ENCODE data around the gene RNF4.
A peak's percentile ranks its signal among the peaks of the same experiment; 100 is the strongest.
"Not testable (repeated sequence)": the region's sequence is repeated elsewhere in the genome, so short reads cannot be mapped to it uniquely, and the experiment has no call there.

RNF4 gene

DNA sequence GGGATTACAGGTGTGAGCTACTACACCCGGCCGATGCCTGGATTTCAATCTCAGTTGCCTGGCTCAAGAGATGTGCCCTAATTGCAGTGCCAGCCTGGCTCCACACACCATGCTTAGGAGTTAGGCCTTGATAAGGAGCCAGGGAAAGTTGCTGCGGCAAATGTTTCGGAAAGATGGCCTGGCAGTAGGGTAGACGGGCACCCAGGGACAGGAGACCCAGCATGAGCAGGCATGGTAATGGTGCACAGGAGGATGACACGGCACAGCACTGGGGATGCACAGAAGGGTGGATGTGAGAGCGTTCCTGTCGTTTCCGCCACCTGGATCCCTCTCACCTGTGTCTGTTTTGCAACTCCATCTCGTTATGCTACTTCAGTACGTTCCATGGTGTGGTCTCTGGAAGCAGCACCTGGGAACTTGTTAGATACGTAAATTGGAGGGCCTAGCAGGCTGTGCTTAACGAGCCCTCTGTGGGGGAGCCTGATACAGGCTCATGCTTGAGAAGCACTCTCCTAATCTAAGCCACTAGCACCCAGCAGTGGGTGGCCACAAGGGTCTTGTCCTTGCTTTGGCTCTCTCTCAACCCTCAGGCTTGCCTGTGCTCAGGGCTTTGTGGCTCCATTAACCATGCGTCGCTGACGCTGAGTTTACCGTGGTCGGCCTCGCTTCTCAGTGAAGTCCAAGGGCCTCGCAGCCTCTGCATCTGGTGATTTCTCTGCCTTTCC, 20.3 kb downstream of the RNF4 start:
- no peak for DNase-seq

DNA sequence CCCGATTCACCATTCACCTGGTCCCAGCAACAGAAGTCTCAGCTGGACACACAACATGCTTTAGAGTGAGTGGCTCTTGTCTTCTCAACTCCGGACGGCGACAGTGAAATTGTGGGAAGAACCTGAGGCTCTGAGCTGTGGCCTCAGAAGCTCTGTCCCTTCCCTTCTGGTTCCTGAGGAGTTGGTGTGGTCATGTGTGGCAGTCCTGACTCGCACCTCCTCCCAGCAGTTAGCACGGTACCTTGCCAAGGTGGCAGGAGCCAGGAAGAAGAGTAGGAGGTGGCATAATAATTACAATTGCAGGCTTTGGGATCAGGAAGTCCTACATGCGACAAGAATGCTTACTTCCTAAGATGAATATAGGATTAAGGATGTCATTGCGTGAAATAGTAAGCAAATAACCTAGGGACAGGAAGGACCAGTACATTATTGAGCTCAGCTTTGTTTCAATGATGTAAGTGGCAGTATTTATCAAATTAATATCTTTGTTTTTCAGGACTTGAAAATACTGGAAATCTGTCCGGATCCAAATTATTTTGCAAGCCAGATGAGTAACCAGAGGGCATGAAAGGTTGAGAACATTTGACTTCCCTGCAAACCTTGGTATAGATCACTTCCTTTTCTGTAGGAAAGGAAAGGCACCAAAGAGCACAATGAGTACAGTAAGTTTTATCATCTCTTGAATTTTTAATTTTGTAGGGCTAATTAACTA, 21.1 kb downstream of the RNF4 start:
- no peak for DNase-seq

DNA sequence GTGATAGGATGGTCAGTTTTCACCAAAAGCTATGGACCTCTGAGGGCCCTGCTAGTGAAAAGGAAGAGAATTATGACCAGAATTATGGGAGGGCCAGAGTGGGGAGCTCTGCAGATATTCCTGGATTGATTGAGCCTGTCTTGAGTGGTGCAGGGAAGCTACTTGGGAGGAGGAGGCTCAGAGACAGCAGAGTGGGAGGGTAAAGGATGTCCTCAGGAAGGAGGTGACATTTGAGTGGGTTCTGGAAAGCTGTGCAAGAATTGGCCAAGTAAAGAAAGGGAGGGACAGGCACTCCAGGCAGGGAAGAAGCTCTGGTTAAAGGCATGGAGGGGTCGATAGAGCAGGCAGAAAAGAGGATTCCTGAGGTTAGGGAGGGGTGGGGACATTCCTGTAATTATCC, 24.1 kb downstream of the RNF4 start:
- DNase-seq: no peak

DNA sequence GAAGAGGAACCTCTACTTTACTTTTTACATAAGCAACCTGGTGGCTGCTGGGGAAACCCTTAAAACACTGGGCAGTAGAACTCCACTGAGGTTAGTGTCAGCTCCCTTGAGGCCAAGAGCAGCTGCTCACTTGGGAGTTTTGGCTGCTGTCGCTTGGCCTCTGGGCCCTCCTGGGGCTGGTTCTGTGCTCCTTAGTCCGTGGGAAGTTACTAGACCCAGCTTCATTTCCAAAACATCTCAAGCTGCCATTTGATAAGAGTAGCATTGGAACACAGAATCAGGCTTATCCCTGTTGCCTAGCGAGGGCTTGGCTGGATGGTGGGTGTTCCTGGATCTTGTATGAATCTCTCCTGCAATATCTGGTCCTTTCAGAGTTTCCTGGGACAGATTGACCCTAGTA, 26.1 kb downstream of the RNF4 start:
- no peak for DNase-seq

DNA sequence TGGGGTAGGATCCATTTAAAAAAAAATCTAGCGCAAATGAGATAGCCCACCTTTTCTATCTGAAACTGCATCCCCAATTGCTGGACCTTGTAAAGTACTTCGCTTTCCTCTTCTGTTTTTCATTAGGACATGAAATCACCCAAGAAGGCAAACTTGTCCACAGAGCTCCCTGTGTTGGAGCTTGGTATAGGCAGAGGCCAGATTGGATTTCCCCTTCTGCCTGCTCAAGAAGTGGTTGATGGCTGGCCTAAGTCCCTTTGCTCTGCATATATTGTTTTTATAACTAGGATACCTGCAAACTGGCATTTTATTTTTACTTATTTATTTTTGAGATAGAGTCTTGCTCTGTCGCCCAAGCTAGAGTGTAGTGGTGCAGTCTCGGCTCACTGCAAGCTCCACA, 28.4 kb downstream of the RNF4 start:
- DNase-seq: no peak

DNA sequence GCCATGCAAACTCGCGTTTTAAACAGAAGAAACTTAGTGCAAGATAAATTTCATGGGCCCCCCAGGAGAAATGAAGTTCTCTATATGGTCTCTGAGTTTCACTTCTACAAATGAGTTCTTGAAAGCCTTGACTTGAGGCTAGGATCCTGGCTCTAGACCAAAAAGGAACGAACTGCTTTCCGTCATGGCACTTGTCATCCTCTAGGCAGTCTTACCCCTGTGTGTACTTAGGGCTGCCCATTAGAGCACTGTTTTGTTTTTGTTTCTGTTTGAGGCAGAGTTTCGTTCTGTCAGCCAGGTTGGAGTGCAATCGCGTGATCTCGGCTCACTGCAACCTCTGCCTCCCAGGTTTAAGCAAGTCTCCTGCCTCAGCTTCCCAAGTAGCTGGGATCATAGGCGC, 29.0 kb downstream of the RNF4 start:
- no peak for DNase-seq

DNA sequence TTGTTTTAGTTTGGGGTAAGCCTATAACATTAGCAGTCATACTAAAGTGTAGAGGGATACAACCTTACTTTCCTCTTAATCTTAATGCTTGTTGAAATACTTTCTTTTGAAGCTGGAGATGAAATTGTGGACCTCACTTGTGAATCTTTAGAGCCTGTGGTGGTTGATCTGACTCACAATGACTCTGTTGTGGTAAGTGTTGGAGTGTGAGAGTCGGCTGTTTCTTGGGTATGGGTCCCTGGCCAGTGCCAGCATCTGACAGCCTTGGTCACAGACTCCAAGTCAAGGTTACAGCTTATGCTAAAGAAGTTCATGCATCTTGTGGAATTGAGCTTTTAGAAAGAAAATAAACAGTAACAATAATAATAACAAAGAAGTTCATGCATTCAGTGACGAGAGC, 31.6 kb downstream of the RNF4 start:
- DNase-seq: no peak

DNA sequence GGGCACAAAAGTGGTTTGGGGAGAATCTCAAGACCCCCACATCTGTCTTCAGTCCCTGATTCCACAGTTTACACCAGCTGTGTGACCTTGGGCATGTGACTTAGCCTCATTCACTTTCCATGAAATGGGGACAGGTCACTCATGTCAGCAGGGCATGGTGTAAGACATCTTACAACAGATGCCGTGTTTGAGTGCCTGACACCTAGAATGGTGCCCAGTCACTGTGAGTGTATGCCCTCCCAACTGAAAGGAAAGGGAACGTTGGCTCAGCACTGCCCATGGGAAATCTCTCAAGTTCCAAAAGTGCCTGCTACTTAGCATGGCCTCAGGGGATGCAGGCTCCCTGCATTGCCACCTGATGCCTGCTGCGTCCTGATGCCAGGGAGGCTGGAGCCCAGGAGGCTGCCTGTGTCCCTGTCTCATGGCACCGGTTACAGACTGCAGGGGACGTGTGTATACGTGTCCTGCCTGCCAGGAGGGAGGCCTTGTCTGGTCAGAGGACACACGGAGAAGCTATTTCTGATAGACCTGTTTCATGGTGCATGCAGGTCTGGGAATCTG, 32.2 kb downstream of the RNF4 start:
- no peak for DNase-seq

DNA sequence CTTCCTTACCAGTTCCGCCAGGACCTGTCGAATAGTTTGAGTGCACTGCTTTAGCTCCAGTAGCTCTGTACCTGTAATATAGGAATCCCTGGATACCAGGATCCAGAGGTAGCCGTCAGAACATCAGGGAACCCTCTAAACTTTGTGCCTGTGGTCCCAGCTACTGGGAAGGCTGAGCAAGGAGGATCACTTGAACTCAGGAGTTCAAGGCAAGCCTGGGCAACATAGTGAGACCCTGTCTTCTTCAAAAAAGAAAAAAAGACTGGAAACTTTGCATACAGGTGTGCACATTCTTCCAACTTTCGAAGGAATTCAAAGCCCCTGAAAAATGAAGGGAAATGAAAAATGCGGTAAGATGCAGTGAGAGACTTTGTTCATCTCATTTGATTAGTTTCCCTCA, 34.9 kb downstream of the RNF4 start:
- no peak for DNase-seq

DNA sequence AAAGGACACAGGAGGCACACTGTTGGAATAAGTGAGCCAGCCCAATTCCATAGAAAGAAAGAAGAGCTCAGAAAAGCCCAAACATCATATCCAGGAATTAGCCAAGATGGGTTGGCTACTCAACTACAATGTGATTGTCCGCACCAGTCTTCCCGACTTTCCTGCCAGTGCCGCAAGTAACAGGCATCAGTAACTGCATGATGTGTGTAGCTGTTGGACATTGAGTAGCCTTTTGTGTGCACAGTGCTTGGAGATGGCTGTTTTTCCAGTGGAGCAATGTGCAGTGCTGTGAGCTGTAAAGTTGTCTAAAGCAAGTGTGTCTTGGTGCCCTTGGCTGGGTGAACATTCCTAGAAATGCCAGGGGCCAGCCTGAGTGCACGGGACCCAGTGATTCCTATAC, 38.4 kb downstream of the RNF4 start:
- DNase-seq: no peak

DNA sequence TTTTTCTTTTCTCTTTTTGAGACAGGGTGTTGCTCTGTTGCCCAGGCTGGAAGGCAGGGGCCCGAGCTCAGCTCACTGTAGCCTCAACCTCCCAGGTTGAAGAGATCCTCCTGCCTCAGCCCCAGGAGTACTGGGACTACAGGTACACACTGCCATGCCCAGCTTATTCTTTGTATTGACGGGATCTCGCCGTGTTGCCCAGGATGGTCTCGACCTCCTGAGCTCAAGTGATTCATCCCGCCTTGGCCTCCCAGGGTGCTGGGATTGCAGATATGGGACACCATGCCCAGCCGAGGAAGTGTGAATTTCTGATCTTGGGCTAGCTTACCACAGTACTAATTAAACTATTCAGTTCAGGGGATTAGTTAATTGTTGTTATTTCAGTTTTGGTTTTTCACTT, 38.9 kb downstream of the RNF4 start:
- no peak for DNase-seq

DNA sequence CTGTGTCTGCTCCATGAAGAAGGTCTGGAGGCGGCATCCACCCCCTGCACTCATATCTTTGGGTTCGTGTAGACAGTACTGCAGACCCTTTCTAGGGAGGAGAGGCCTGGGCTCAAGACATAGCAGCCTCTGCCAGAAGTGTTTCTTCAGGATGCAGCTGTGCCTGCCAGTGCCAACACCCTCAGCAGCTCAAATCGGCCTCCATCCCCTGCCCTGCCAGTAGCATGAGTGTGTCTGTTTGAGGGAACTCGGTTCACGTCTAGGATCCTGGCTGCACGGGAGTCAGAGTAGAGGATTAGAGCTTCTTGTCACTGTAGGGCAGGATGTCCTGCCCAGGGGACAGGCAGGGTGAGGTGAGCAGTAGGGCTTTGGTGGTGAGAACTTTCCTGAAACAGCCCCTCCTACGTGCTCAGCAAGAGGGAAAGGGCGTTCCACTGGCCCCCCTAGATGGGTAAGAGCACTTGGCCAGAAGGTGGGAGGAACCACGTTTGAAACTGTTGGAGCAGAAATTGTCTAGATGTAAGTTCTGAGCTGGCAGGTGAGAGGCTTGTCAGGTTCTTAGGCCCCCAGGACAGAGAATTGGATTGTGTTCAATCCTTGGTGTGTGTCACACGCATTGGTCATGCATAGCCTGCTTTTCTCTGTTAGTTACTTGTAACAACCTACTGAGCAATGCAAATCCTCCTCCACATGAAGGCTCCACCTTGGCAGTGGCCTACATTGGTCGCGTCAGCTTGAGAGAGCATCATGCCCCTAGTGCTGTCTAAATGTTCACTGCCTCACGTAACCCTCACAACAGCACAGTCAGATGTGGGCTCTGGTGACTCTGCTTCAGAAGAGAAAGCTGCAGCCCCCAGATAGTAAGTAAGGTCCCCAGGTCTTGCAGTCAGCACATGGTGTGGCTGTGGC, 41.7 kb downstream of the RNF4 start:
- no peak for DNase-seq

DNA sequence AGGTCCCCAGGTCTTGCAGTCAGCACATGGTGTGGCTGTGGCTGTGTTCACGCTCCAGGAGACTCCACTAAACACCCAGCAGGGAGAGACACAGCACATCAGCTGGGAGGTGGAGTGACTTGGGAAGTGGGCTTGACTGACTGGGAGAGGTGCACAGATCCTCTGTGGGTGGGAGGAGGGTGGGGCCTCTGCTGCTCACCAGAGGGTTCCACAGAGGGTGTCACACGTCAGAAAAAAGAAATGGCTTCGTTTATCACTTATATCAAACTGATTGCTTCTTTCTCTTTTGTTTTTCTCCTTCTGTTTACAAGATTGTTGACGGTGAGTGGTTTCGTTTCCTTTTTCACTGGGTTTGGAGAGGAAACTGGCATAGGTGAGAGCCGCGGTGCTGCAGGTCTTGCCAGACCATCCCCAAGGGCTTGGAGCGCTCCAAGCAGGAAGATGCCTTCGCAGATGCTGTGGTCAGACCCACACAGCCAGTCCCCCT, 42.8 kb downstream of the RNF4 start:
- DNase-seq: no peak

DNA sequence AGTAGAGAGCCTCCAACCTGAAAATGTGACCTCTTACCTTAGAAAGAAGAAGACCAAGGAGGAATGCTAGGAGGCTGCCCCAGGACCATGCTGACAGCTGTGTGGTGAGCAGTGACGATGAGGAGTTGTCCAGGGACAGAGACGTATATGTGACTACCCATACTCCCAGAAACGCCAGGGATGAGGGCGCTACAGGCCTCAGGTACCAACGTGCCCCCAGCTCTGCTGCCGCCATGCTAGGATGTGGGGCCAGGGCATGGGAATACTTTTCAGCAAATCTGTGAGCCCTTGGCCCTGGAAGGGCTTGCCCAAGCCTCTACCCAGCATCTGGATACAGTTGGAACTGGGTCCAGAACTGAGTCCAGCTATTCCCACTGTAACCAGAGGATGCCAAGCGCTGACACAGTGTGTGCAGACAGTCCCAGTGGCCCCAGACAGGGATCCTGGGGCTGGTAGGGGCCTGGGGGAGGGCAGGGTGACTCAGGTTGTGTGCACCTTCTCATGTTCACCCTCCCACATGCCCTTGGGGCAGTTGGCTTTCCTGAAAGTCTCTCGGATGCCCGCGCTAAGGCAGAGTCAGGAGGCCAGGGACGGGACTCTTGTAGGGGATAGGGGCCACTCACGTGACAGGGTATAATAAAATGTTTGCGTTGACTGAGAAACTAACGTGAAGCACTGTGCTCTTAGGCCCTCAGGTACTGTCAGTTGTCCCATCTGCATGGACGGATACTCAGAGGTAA, 43.7 kb downstream of the RNF4 start:
- DNase-seq: no peak

DNA sequence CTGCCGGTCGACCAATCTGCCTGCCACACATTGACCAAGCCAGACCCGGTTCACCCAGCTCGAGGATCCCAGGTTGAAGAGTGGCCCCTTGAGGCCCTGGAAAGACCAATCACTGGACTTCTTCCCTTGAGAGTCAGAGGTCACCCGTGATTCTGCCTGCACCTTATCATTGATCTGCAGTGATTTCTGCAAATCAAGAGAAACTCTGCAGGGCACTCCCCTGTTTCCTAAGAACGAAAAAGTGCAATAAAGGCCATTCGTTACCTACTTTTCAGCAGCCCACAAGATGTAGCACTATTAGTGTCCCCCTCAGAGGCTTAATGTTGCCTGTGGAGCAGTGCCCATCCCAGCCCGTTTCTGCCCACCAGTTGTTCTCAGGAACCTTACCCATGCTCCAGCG, 45.3 kb downstream of the RNF4 start:
- not testable (repeated sequence) for DNase-seq

DNA sequence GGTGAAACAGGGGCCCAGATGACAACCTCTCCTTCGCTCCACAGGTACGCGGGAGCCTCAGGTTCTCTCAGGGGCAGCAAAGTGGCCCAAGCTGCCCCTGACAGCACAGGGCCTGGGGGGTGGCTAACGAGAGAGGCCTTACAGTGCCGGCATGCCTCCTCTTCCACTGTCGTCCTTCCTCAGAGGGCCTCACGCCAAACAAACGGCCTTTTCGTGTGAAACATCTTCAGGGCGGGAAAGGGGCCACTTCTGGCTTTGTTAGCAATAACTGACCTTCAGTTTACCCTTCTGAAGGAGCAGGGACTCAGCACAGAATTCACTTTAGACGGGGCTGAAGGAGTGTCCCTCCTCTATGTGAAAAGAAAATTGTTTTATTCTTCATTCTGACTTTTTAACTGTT, 46.0 kb downstream of the RNF4 start:
- DNase-seq: not testable (repeated sequence)

DNA sequence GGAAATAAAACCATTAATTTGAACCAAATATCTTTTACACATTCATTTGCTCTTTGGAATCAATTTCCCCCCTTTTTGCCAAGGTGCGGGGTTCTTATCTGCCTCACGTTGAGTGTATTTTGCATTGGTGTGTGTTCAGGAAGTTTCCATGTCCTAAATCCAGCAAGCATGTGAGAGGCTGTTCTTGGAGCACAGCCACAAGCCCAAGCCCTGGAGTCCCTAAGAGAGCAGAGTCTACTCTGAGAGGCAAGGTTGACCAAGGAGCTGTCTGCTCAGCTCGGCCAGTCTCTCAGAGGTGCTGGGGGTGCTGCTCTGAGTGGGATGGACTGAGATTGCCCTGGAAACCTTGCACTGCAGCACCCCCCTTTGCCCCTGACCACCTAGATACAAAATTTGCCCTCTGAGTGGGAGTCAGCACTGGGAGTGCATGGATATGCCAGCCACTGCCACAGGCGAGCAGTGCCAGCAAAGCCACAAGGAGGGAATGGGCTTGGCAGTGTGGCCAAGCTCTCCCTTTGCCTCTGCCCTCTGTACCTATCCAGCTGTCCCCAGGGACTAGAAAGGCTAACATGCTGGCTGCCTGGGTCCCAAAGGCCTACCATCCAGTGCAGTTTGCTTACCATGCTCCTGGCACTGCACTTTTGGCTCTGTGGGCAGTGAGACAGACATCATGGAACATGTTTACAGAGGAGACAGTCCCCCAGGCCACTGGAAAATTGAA, 47.1 kb downstream of the RNF4 start:
- DNase-seq: no peak

DNA sequence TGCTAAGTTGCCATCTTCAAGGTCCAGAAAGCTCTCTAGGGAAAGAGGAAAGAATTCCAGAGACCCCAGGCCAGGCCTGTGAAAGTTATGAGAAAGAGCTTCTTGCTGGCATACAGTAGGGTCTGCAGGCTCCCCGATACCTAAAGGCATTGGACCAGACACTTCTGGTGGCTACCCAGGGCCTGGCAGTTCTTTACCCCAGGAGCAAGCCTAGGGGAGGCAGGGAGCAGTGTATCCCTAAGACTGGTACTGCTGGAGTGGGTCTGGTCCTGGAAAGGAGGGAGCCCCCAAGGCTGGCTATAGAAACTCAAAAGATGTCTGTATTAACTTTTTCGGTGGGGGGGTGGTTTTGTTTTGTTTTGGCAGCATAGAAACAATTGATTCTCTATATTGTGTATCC, 47.7 kb downstream of the RNF4 start:
- no peak for DNase-seq

DNA sequence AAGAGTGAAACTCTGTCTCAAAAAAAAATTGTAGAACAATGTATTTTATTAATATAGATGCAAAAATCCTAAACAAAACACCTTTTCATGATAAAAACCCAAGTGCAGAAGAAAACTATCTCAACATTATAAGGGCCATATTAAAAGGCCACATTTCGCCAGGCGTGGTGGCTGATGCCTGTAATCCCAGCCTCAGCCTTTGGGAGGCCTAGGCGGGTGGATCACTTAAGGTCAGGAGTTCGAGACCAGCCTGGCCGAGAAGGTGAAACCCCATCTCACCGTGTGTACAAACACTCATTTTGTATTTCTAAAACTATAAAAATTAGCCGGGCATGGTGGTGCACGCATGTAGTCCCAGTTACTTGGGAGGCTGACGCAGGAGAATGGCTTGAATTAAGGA, 57.7 kb downstream of the RNF4 start:
- no peak for DNase-seq

DNA sequence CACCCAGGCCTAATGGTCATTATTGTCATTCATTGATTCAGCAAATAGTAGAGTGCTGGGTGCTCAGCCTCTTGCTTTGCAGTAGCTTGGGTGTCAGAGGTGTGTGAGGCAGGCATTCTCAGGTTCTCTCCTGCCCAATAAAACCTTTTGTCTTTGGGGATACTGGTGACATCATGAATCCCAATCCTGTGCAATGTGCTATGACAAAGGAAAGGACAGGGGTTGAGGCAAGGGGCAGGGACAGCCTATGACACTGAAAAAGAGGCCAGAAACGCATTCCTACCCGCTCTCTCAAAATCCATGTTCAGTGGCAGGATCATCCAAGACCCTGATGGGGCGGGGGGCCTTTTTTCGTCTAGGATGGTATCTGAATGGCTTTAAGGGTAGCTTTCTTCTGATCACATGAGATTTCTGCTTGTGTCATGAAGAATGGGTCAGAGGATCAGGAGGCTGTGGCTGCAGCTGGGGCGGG, 66.0 kb downstream of the RNF4 start:
- DNase-seq: no peak

DNA sequence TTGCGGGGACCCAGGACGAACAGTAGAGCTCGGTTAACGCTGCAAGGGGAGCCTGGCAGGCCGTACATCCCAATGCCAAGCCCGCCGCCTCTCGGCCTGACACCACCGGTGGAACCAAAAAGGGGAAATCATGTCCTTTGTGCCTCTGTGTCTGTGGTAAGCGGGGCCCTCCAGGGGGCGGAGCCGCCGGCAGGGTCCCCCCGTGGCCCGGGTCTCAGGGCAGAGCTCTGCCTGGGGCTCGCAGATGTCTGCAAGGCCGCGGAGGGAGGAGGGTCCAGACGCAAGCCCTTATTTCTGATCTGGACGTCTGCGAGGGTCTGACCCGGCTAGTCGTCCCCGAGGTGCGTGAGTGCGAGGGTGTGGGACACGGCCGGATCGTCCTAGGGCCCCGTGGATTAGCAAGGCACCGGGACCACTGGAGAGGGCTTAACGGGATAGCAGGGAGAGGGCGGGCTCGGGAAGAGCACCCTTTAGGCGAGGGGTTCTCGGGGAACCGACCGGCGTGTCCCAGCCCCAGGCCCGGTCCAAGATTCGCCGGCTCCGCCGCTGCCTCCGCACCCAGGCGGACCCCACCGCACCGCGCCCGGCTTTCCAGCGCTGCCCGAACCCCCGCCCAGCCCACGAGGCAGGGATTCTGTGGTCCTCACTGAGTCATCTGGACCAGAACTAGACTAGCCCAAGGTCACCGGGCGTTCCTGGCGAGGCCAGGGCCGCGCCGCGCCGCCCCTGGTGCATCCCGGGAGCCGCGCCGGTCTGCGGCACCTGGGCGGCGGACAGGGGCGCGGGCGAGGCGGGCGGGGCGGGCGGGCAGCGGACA, 66.7 kb downstream of the RNF4 start:
- peak; percentile 16 for DNase-seq
